Suppressor macrophage treated with lipopolysaccharide for 1 hour (primary cell): ENCODE measurements around the gene MAB21L2.

Source experiments
- DNase-seq, 3 donors: peaks; one replicate each; pipeline ENCODE4 v3.0.0-alpha.2; 2020 to 2022

MAB21L2 gene

DNA sequence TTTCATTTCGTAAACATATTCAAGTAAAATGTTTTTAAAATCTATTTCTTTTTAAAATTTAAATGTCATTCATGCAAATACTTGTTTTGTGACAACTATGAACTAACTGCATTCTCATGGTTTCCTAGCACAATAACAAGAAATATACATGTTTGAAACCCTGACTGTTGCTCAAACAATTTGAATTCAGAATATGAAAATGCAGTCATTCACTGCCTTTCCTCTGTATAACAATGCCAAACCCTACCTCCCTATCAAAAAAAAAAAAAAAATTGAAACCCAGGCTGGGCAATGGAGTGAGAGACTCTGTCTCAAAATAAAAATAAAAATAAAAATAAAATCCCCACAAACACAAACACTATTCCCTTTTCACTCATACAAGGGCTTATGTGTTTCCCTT is 42.1 kb downstream of the MAB21L2 start:
- no peak for DNase-seq

- no peak for DNase-seq
These were observed 43.1 kb downstream of the MAB21L2 start for GRCh38 chr4:150625033-150625432.

DNA sequence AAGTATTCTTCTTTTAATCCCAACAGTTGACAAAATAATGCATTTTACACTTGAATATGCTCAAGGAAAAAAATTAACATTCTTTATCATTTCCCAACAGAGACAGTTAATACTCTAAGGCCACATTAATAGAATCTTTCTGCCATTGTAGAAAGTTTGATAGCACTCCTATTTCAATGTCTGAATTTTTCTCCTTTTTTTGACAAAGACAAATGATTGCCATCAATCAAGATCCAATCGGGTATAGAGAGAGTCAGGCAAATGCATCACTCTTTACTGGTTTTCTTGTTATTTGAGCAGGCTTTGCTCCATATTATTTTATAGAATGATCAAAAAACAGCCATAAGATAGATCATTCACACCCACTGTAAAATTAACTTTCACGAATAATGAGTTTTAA is 46.1 kb downstream of the MAB21L2 start:
- DNase-seq, result no peak

GRCh38 chr4:150632639-150633038 is 50.7 kb downstream of the MAB21L2 start:
- no peak for DNase-seq
